ENCODE measurements around the gene TRMT2B. TPM values are rescaled to one million over a fixed set of nuclear protein-coding genes. Genes with fewer than 3 reads are reported as not detected.
A peak's percentile ranks its signal among the peaks of the same experiment; 100 is the strongest.
"Not testable (repeated sequence)": the region's sequence is repeated elsewhere in the genome, so short reads cannot be mapped to it uniquely, and the experiment has no call there.

TRMT2B gene
- total RNA-seq, 1 donor from 2014 or later, result 4.5 TPM

DNA sequence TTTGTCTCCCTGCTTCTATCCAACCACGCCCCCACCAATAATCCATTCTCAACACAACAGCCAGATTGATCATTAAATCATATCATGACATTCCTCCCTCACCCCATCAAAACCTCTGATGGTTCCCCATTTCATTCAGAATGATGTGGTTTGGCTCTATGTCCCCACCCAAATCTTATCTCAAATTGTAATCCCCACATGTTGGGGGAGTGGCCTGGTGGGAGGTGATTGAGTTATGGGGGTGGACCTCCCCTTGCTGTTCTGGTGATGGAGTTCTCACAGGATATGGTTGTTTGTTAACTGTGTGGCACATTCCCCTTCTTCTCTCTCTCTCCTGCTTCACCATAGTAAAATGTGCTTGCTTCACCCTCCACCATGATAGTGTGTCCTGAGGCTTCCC is 23.3 kb downstream of the TRMT2B start:
- no peaks in the 10 kb centered on the region for H3K4me1 ChIP-seq
- no peak overlapping the region for H3K27ac ChIP-seq
- H3K4me3 ChIP-seq, result no peak overlapping the region
- TF ChIP-seq, protein P1, sequence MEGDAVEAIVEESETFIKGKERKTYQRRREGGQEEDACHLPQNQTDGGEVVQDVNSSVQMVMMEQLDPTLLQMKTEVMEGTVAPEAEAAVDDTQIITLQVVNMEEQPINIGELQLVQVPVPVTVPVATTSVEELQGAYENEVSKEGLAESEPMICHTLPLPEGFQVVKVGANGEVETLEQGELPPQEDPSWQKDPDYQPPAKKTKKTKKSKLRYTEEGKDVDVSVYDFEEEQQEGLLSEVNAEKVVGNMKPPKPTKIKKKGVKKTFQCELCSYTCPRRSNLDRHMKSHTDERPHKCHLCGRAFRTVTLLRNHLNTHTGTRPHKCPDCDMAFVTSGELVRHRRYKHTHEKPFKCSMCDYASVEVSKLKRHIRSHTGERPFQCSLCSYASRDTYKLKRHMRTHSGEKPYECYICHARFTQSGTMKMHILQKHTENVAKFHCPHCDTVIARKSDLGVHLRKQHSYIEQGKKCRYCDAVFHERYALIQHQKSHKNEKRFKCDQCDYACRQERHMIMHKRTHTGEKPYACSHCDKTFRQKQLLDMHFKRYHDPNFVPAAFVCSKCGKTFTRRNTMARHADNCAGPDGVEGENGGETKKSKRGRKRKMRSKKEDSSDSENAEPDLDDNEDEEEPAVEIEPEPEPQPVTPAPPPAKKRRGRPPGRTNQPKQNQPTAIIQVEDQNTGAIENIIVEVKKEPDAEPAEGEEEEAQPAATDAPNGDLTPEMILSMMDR (IDR thresholded peaks at IDR 0.05), result no peak
- intact Hi-C loops (cut with DNase I), result no loop called here
- DNase-seq (ENCODE audit: low spot score in 2 of 2), result no peak
- H3K27me3 ChIP-seq, result no peaks in the 10 kb centered on the region
- H3K36me3 ChIP-seq, result peaks cover 5 to 10% of the 10 kb centered on the region in 2 donors
- no peaks in the 10 kb centered on the region for H3K9me3 ChIP-seq

DNA sequence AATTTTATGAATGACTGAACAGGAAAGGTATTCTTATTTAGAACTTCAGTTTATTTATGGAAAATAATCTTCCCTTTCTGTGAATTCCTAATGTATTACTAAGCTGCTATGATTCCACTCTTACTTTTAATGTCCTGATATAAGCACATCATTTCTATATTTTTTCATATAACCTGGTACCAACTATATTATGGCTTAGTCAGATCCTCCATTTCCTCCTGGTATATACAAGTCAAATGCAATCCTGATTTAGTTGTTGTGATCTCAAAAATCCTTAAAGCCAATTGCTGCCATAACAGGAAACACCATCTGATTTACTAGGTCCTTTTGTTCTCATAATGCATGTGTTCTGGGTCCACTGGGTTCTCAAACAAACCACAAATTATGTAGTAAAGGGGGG is 26.8 kb downstream of the TRMT2B start:
- Histone ChIP-seq H3K9me3 (no peaks in the 10 kb centered on the region), H3K4me3 (no peak overlapping the region), H3K27ac (no peak overlapping the region), H3K4me1 (no peaks in the 10 kb centered on the region), H3K36me3 (peaks cover 5 to 23% of the 10 kb centered on the region in 2 donors), H3K27me3 (no peaks in the 10 kb centered on the region)
- intact Hi-C loops (cut with DNase I), result no loop called here
- no peak for DNase-seq (ENCODE audit: low spot score in 2 of 2)
- TF ChIP-seq, protein P1 (IDR thresholded peaks at IDR 0.05), result no peak

DNA sequence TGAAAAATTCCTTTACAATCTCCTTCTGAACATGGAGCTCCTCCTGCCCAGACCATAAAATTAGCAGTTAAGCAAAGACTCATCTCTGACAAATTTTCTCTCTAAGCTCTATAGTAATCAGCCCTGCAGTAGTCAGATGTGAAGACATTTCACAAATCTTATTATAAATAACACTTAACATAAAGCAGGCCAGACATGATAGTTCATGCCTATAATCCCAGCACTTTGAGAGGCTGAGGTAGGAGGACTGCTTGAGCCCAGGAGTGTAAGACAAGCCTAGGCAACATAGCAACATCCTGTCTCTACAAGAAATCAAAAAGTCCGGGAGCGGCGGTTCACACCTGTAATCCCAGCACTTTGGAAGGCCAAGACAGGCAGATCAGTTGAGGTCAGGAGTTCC is 29.9 kb downstream of the TRMT2B start:
- H3K36me3 ChIP-seq, result peaks cover 15 to 29% of the 10 kb centered on the region in 2 donors
- H3K27me3 ChIP-seq, result no peaks in the 10 kb centered on the region
- no peak overlapping the region for H3K4me3 ChIP-seq
- TF ChIP-seq, protein P1 (IDR thresholded peaks at IDR 0.05), result no peak
- DNase-seq (ENCODE audit: low spot score in 2 of 2), result peak in 1 of 2 donors; percentile 40
- H3K27ac ChIP-seq, result no peak overlapping the region
- H3K4me1 ChIP-seq, result no peaks in the 10 kb centered on the region
- no peaks in the 10 kb centered on the region for H3K9me3 ChIP-seq
- intact Hi-C loops (cut with DNase I), result no loop called here

DNA sequence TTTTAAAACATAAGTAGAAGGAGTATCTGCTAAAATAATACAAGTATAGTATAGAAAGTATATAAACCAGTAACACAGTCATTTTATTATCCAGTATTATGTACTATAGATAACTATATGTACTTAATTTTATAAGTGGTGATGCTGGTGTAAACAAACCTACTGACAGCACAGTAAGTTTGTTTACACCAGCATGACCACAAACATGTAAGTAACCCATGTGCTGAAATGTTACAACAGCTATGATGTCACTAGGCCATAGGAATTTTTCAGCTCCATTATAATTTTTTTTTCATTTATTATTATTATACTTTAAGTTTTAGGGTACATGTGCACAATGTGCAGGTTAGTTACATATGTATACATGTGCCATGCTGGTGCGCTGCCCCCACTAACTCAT is 39.9 kb downstream of the TRMT2B start:
- H3K36me3 ChIP-seq, result peaks cover 4 to 30% of the 10 kb centered on the region in 2 donors
- H3K4me1 ChIP-seq; H3K27ac ChIP-seq; H3K27me3 ChIP-seq; H3K9me3 ChIP-seq; intact Hi-C loops (cut with DNase I); H3K4me3 ChIP-seq; DNase-seq (ENCODE audit: low spot score in 2 of 2): not testable (repeated sequence)

DNA sequence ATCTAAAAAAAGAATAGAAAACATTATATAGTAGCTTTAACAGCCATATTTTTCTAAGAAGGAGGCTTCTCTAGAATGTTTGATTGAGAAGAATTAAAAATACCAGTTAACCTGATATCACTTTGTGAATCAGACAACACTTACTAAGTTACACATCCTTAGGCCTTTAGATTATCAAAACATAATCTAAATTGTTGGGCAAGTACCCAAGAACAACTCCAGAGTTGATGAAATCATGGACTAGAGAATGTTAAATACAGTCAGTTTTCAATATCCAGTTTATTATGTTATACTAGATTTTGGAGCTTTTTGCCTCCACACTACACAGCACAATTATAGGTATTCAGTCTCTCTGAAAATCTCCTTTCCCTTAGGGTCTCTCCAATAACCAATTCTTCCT is 42.8 kb downstream of the TRMT2B start:
- Histone ChIP-seq H3K27ac (no peak overlapping the region), H3K4me3 (no peak overlapping the region), H3K27me3 (no peaks in the 10 kb centered on the region), H3K36me3 (peaks cover under 1 to 22% of the 10 kb centered on the region in 2 donors), H3K4me1 (no peaks in the 10 kb centered on the region), H3K9me3 (no peaks in the 10 kb centered on the region)
- TF ChIP-seq, protein P1 (IDR thresholded peaks at IDR 0.05), result no peak
- DNase-seq (ENCODE audit: low spot score in 2 of 2), result no peak
- intact Hi-C loops (cut with DNase I), result no loop called here

DNA sequence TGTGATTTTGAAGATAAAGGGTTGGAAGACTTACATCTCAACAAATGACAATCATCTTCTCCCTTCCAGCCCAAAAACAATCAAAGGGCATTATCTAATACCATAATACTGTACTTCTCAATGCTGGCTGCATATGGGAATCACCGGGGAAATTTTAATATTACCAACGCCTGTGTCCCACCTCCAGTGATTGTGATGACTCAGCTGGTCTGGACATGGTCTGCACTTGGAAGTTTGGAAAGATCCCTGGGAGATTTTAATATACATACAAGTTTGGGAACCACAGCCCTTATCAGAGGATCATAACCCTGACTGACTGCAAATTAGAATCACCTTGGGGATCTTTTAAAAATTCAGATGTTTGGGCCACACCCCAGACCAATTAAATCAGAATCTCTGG is 52.5 kb downstream of the TRMT2B start:
- DNase-seq (ENCODE audit: low spot score in 2 of 2), result no peak
- H3K27ac ChIP-seq, result no peak overlapping the region
- no peaks in the 10 kb centered on the region for H3K4me1 ChIP-seq
- intact Hi-C loops (cut with DNase I), result no loop called here
- TF ChIP-seq, protein P1 (IDR thresholded peaks at IDR 0.05), result no peak
- H3K27me3 ChIP-seq, result no peaks in the 10 kb centered on the region
- H3K36me3 ChIP-seq, result no peaks in the 10 kb centered on the region
- no peaks in the 10 kb centered on the region for H3K9me3 ChIP-seq
- H3K4me3 ChIP-seq, result no peak overlapping the region

All from ascending aorta (tissue), 2 donors.